GM23338 (cell line): ENCODE data around the gene CMSS1. TPM values are rescaled to one million over a fixed set of nuclear protein-coding genes. Genes with fewer than 3 reads are reported as not detected.

Experiments
- ATAC-seq: fragments of 200-7000 bp; cut with Tn5 transposase; 3 replicates; pipeline ENCODE4 v1.9.1; 2020
- DNase-seq: peaks from one replicate; pipeline ENCODE4 v3.0.0-alpha.2; 2015; ENCODE audit warnings: low spot score
- H2AFZ ChIP-seq: fragments of 200-600 bp; sonication (generic); 2 replicates; pipeline ENCODE4 v1.8.0; 2016; ENCODE audit warnings: antibody characterized with exemption, mild to moderate bottlenecking, moderate library complexity
- H3F3A ChIP-seq: fragments of 200-600 bp; sonication (generic); replicated peaks from 2 replicates; pipeline ENCODE4 v1.8.0; 2017; ENCODE audit warnings: antibody characterized with exemption, mixed run types, low read depth
- H3K27ac ChIP-seq: fragments of 200-600 bp; sonication (generic); 2 replicates; pipeline ENCODE4 v1.6.1; 2016; ENCODE audit warnings: low read depth
- H3K27me3 ChIP-seq: fragments of 200-600 bp; sonication (generic); 2 replicates; pipeline ENCODE4 v1.8.0; 2016; ENCODE audit warnings: mild to moderate bottlenecking, mixed run types, moderate library complexity; ENCODE audit not compliant: insufficient read depth
- H3K36me3 ChIP-seq: fragments of 200-600 bp; sonication (generic); 2 replicates; pipeline ENCODE4 v1.8.0; 2016; ENCODE audit warnings: mild to moderate bottlenecking; ENCODE audit not compliant: insufficient read depth
- H3K4me1 ChIP-seq: fragments of 200-600 bp; sonication (generic); 2 replicates; pipeline ENCODE4 v1.8.0; 2016; ENCODE audit warnings: mild to moderate bottlenecking, moderate library complexity; ENCODE audit not compliant: insufficient read depth
- H3K4me2 ChIP-seq: fragments of 200-600 bp; sonication (generic); 2 replicates; pipeline ENCODE4 v1.7.1; 2017; ENCODE audit warnings: mixed run types
- H3K4me3 ChIP-seq: fragments of 200-600 bp; sonication (generic); 2 replicates; pipeline ENCODE4 v1.6.1; 2016; ENCODE audit warnings: mixed run types
- H3K79me2 ChIP-seq: fragments of 200-600 bp; sonication (generic); replicated peaks from 2 replicates; pipeline ENCODE4 v1.8.0; 2017; ENCODE audit warnings: mild to moderate bottlenecking; ENCODE audit not compliant: insufficient read depth
- H3K9me2 ChIP-seq: fragments of 200-600 bp; sonication (generic); 2 replicates; pipeline ENCODE4 v1.8.0; 2017; ENCODE audit not compliant: insufficient read depth
- H4K20me1 ChIP-seq: fragments of 200-600 bp; sonication (generic); replicated peaks from 2 replicates; pipeline ENCODE4 v1.8.0; 2017; ENCODE audit warnings: mild to moderate bottlenecking; ENCODE audit not compliant: insufficient read depth
- H3K27ac Mint-ChIP-seq: 2 replicates; pipeline ENCODE4 v1.8.0; 2020; ENCODE audit warnings: inconsistent platforms, mild to moderate bottlenecking, moderate library complexity, mixed read lengths
- H3K27me3 Mint-ChIP-seq: 3 replicates; pipeline ENCODE4 v1.8.0; 2022; ENCODE audit warnings: low read depth, mild to moderate bottlenecking, moderate library complexity, mixed read lengths, inconsistent platforms; ENCODE audit not compliant: insufficient read depth, poor library complexity
- H3K36me3 Mint-ChIP-seq: 3 replicates; pipeline ENCODE4 v1.8.0; 2021; ENCODE audit warnings: low read depth, mild to moderate bottlenecking, inconsistent platforms, moderate library complexity, mixed read lengths
- H3K4me1 Mint-ChIP-seq: 3 replicates; pipeline ENCODE4 v1.8.0; 2020; ENCODE audit warnings: mild to moderate bottlenecking, inconsistent platforms, mixed read lengths
- H3K4me3 Mint-ChIP-seq: 3 replicates; pipeline ENCODE4 v1.8.0; 2021; ENCODE audit warnings: moderate library complexity, mild to moderate bottlenecking, inconsistent platforms, mixed read lengths
- H3K9me3 Mint-ChIP-seq: 3 replicates; pipeline ENCODE4 v1.8.0; 2020; ENCODE audit warnings: moderate library complexity, mild to moderate bottlenecking, inconsistent platforms, mixed read lengths
- CREB1 ChIP-seq: fragments of 250-450 bp; sonication (Bioruptor Pico); IDR thresholded peaks from 2 replicates; pipeline ENCODE4 v1.5.0; 2020; ENCODE audit warnings: low read depth, mild to moderate bottlenecking, moderate library complexity
- ETS1 ChIP-seq: IDR thresholded peaks from 2 replicates; pipeline ENCODE4 v1.6.1; 2016; ENCODE audit warnings: antibody characterized with exemption
- EZH2phosphoT487 ChIP-seq: fragments of 200-600 bp; sonication (generic); IDR thresholded peaks from one replicate; pipeline ENCODE4 v1.8.1; 2018; ENCODE audit warnings: antibody characterized with exemption; ENCODE audit not compliant: unreplicated experiment
- NANOG ChIP-seq: IDR thresholded peaks from 2 replicates; pipeline ENCODE4 v1.6.1; 2016; ENCODE audit warnings: antibody characterized with exemption, borderline replicate concordance
- STAT1 ChIP-seq: IDR thresholded peaks from one replicate; pipeline ENCODE4 v1.6.1; 2016; ENCODE audit warnings: antibody characterized with exemption; ENCODE audit not compliant: unreplicated experiment
- ZNF114 ChIP-seq: fragments of 250-450 bp; sonication (Bioruptor Pico); IDR thresholded peaks from 2 replicates; pipeline ENCODE4 v1.5.0; 2020; ENCODE audit warnings: mild to moderate bottlenecking, moderate library complexity
- ZNF331 ChIP-seq: fragments of 250-450 bp; sonication (Bioruptor Pico); IDR thresholded peaks from 2 replicates; pipeline ENCODE4 v1.5.0; 2020; ENCODE audit warnings: low read depth, mild to moderate bottlenecking, moderate library complexity
- polyA plus RNA-seq: library from polyadenylated mRNA; unstranded; fragments of >200 nt; fragmentation: Nextera tagmentation; extraction: Ambion mirVana; gene quantifications from 2 replicates; pipeline ENCODE4 v1.2.1, GENCODE V29; 2016
- total RNA-seq: library from RNA; depleted of rRNA; stranded (reverse); fragments of >200 nt; shearing (Covaris generic); gene quantifications from 2 replicates; pipeline ENCODE4 v1.2.3, GENCODE V29; 2014
- TF ChIP-seq, protein P1 (sequence below): IDR thresholded peaks from one replicate; pipeline ENCODE4 v1.6.1; 2018; ENCODE audit warnings: antibody characterized with exemption; ENCODE audit not compliant: unreplicated experiment
- TF ChIP-seq, protein P2 (sequence below), 2 experiments: fragments of 200-600 bp in 1 of 2; sonication (generic) in 1 of 2; conservative IDR thresholded peaks; 2 replicates each; pipeline versions ENCODE4 v1.5.1 to v1.6.1; 2016 to 2017; ENCODE audit warnings: antibody characterized with exemption in 2 of 2, low read depth in 2 of 2, mild to moderate bottlenecking in 2 of 2, moderate library complexity in 1 of 2

CMSS1 gene
- total and polyA plus RNA-seq, 2 experiments from 2014 or later, result 39.4 to 187 TPM

DNA sequence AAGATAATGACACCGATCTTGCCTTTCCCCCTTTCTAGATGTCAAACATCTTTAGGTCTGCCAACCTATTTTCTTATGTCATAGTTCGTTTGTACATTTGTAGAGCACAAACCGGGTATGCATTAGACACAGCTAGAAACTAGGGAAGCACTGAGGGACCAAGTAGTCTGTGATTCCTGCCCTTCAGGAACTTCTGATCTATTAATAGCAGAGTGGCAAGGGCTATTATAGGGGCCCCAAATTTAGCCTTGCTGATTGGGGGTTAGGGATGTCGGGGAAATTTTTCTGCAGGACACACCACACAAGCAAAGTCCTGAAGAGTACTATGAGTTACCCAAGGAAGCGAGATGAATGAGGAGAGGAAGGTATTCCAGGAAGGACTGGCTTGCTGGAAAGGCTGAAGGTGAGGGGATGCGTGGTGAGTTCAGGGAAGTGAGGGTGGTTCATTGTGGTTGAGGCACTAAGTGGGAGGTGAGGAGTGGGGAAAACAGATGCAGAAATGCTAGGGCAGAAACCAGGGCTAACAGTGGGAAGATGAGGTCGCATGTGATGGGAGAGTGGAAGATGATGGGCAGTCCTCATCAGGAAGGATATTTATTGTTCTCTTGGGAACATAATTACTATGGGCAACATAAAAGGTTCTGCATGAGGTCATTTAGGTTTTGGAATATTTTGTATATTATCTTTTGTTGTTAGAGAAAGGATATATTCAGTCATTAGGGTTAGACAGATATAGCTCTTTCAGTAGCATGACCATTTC lies 144.3 kb downstream of the CMSS1 start:
- Histone ChIP-seq H3K4me2 (no peak overlapping the region), H4K20me1 (no peaks in the 10 kb centered on the region), H3K79me2 (no peaks in the 10 kb centered on the region), H3K36me3 (no peaks in the 10 kb centered on the region), H3K4me1 (no peaks in the 10 kb centered on the region), H3K27me3 (no peaks in the 10 kb centered on the region), H3K4me3 (no peak overlapping the region), H3K9me2 (no peaks in the 10 kb centered on the region), H3K27ac (no peak overlapping the region), H2AFZ (no peak overlapping the region), H3F3A (no peaks in the 10 kb centered on the region)
- no peaks in the 10 kb centered on the region for H3K4me1 Mint-ChIP-seq
- peaks cover 2% of the 10 kb centered on the region for H3K27me3 Mint-ChIP-seq
- H3K4me3 Mint-ChIP-seq, result no peak overlapping the region
- DNase-seq, result no peak
- TF ChIP-seq NANOG (no peak), ZNF114 (no peak), EZH2phosphoT487 (no peak), ZNF331 (CRISPR knock-in tag) (no peak)
- no peaks in the 10 kb centered on the region for H3K9me3 Mint-ChIP-seq
- H3K36me3 Mint-ChIP-seq, result no peaks in the 10 kb centered on the region
- ATAC-seq, result no peak
- 0 out of 2 replicates have a peak overlapping the region, but pooled peaks have one; percentile 2 for H3K27ac Mint-ChIP-seq

GRCh38 chr3:99962703-99963102 lies 145.0 kb downstream of the CMSS1 start:
- Mint-ChIP-seq H3K9me3 (no peaks in the 10 kb centered on the region), H3K36me3 (no peaks in the 10 kb centered on the region), H3K27me3 (peaks cover 2% of the 10 kb centered on the region), H3K27ac (no peak overlapping the region), H3K4me3 (no peak overlapping the region), H3K4me1 (no peaks in the 10 kb centered on the region)
- no peaks in the 10 kb centered on the region for H3K36me3 ChIP-seq
- H3K27me3 ChIP-seq, result no peaks in the 10 kb centered on the region
- TF ChIP-seq NANOG, result no peak
- TF ChIP-seq, protein P1, sequence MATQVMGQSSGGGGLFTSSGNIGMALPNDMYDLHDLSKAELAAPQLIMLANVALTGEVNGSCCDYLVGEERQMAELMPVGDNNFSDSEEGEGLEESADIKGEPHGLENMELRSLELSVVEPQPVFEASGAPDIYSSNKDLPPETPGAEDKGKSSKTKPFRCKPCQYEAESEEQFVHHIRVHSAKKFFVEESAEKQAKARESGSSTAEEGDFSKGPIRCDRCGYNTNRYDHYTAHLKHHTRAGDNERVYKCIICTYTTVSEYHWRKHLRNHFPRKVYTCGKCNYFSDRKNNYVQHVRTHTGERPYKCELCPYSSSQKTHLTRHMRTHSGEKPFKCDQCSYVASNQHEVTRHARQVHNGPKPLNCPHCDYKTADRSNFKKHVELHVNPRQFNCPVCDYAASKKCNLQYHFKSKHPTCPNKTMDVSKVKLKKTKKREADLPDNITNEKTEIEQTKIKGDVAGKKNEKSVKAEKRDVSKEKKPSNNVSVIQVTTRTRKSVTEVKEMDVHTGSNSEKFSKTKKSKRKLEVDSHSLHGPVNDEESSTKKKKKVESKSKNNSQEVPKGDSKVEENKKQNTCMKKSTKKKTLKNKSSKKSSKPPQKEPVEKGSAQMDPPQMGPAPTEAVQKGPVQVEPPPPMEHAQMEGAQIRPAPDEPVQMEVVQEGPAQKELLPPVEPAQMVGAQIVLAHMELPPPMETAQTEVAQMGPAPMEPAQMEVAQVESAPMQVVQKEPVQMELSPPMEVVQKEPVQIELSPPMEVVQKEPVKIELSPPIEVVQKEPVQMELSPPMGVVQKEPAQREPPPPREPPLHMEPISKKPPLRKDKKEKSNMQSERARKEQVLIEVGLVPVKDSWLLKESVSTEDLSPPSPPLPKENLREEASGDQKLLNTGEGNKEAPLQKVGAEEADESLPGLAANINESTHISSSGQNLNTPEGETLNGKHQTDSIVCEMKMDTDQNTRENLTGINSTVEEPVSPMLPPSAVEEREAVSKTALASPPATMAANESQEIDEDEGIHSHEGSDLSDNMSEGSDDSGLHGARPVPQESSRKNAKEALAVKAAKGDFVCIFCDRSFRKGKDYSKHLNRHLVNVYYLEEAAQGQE, result no peak
- no peak for TF ChIP-seq ZNF331 (CRISPR knock-in tag)
- no peaks in the 10 kb centered on the region for H4K20me1 ChIP-seq
- no peak for ATAC-seq
- H3K4me3 ChIP-seq, result no peak overlapping the region
- no peak overlapping the region for H2AFZ ChIP-seq
- DNase-seq, result no peak
- no peaks in the 10 kb centered on the region for H3K79me2 ChIP-seq
- no peak overlapping the region for H3K27ac ChIP-seq
- no peaks in the 10 kb centered on the region for H3K4me1 ChIP-seq
- H3K9me2 ChIP-seq, result no peaks in the 10 kb centered on the region
- no peak overlapping the region for H3K4me2 ChIP-seq
- H3F3A ChIP-seq, result no peaks in the 10 kb centered on the region

DNA sequence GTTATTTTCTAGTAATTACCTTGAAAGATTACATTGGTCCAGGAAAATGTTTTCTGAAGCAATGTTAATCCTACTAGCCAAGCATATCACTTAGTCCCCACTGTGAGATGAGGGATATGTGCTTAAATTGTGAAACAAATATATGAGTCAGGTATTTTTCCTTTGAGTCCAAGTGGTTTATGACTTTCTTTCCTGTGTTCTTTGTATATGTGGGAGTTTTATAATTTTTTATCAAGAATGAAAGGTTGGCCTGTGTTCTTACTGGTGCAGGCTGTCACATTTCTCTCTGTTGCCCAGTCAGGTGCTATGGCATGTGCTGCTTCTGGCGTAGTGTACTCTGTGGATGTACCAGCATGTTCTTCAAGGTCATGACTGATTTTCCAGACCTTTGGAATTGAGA lies 147.4 kb downstream of the CMSS1 start:
- H3K4me1 ChIP-seq, result no peaks in the 10 kb centered on the region
- H3K9me2 ChIP-seq, result no peaks in the 10 kb centered on the region
- H3K27ac ChIP-seq, result no peak overlapping the region
- H3K79me2 ChIP-seq, result no peaks in the 10 kb centered on the region
- H3K36me3 ChIP-seq, result no peaks in the 10 kb centered on the region
- no peaks in the 10 kb centered on the region for H3K9me3 Mint-ChIP-seq
- H3K4me3 Mint-ChIP-seq, result no peak overlapping the region
- no peaks in the 10 kb centered on the region for H3K27me3 ChIP-seq
- H3K4me3 ChIP-seq, result no peak overlapping the region
- H3K4me2 ChIP-seq, result no peak overlapping the region
- H3K36me3 Mint-ChIP-seq, result no peaks in the 10 kb centered on the region
- peaks cover 2% of the 10 kb centered on the region for H3K27me3 Mint-ChIP-seq
- H2AFZ ChIP-seq, result no peak overlapping the region
- TF ChIP-seq, protein P2, sequence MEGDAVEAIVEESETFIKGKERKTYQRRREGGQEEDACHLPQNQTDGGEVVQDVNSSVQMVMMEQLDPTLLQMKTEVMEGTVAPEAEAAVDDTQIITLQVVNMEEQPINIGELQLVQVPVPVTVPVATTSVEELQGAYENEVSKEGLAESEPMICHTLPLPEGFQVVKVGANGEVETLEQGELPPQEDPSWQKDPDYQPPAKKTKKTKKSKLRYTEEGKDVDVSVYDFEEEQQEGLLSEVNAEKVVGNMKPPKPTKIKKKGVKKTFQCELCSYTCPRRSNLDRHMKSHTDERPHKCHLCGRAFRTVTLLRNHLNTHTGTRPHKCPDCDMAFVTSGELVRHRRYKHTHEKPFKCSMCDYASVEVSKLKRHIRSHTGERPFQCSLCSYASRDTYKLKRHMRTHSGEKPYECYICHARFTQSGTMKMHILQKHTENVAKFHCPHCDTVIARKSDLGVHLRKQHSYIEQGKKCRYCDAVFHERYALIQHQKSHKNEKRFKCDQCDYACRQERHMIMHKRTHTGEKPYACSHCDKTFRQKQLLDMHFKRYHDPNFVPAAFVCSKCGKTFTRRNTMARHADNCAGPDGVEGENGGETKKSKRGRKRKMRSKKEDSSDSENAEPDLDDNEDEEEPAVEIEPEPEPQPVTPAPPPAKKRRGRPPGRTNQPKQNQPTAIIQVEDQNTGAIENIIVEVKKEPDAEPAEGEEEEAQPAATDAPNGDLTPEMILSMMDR (conservative IDR thresholded peaks at IDR 0.05; ENCODE audit: low read depth in 2 of 2), result no peak
- TF ChIP-seq CREB1 (CRISPR knock-in tag), result no peak
- TF ChIP-seq ETS1, result no peak
- TF ChIP-seq ZNF114, result no peak
- TF ChIP-seq STAT1, result no peak
- no peaks in the 10 kb centered on the region for H4K20me1 ChIP-seq
- no peaks in the 10 kb centered on the region for H3F3A ChIP-seq
- H3K27ac Mint-ChIP-seq, result no peak overlapping the region
- no peak for DNase-seq
- H3K4me1 Mint-ChIP-seq, result no peaks in the 10 kb centered on the region
- no peak for ATAC-seq
